ENCODE measurements around the gene TCF4. TPM values are rescaled to one million over a fixed set of nuclear protein-coding genes. Genes with fewer than 3 reads are reported as not detected.

TCF4 gene
- polyA plus RNA-seq, 1 of the 3 experiments (the other 2 are of a cell fraction) = 39.1 TPM

DNA sequence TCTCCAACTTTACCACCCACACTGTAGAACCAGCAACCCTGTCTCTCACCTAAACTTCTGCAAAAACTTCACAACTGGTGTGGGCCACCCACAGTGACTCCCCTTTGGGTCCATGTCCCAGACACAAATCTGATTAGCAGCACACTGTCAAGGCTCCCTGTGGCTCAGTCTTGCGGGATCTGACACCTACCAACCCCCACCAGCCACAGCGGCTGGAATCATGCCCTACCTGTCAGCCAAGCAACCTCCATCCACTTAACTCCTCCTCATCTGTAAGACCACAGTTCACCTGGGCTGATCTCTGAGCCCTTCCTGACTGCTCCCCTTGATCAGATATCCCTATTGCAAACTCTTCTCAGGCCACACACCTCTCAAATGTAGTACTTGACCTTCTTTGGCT is 14.6 kb downstream of the TCF4 start:
- TF ChIP-seq SMC3 (IDR thresholded peaks at IDR 0.05; ENCODE audit: low read depth, low read length) (no peak), POLR2AphosphoS5 (IDR thresholded peaks at IDR 0.05; ENCODE audit: low read depth, low read length) (no peak), FOXJ3 (CRISPR knock-in tag; IDR thresholded peaks at IDR 0.05) (no peak), EP300 (IDR thresholded peaks at IDR 0.05; ENCODE audit: borderline replicate concordance in 1 of 2, low read depth in 1 of 2, low read length in 1 of 2) (no peak), GABPA (IDR thresholded peaks at IDR 0.05; ENCODE audit: low read depth) (no peak), SIN3A (IDR thresholded peaks at IDR 0.05; ENCODE audit: borderline replicate concordance, low read depth, low read length) (no peak), RFX5 (IDR thresholded peaks at IDR 0.05; ENCODE audit: low read length) (no peak)
- TF ChIP-seq, protein P1, sequence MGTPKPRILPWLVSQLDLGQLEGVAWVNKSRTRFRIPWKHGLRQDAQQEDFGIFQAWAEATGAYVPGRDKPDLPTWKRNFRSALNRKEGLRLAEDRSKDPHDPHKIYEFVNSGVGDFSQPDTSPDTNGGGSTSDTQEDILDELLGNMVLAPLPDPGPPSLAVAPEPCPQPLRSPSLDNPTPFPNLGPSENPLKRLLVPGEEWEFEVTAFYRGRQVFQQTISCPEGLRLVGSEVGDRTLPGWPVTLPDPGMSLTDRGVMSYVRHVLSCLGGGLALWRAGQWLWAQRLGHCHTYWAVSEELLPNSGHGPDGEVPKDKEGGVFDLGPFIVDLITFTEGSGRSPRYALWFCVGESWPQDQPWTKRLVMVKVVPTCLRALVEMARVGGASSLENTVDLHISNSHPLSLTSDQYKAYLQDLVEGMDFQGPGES (IDR thresholded peaks at IDR 0.05; ENCODE audit: low read depth, low read length) = no peak
- WGBS (ENCODE audit: low lambda C conversion rate) = 89% methylated on average over 2 of the region's 2 CpGs
- peaks cover 23% of the 10 kb centered on the region in 2 experiments for H3K36me3 ChIP-seq (replicated peaks in 1 of 2; ENCODE audit: control insufficient read depth in 1 of 2, insufficient read depth in 2 of 2, low read length in 1 of 2)
- no peak overlapping the region for H3K4me2 ChIP-seq
- no peaks in the 10 kb centered on the region for H4K20me1 ChIP-seq (ENCODE audit: insufficient read depth)
- no peak overlapping the region for H3K27ac ChIP-seq (ENCODE audit: low read depth in 2 of 2, low read length in 1 of 2)
- peaks cover 4% of the 10 kb centered on the region for H3F3A ChIP-seq (replicated peaks; ENCODE audit: insufficient read depth)
- CTCF ChIA-PET = no interaction called here
- H2AFZ ChIP-seq (ENCODE audit: low read depth) = no peak overlapping the region
- H3K4me1 ChIP-seq (ENCODE audit: control insufficient read depth in 1 of 2, insufficient read depth in 2 of 2, low read depth in 1 of 2, low read length in 1 of 2) = peaks cover 0 to 7% of the 10 kb centered on the region in 2 experiments; a peak in 2 of 4 replicates
- no peaks in the 10 kb centered on the region for H3K9me3 ChIP-seq
- POLR2A ChIA-PET = no interaction called here
- H3K27me3 ChIP-seq (ENCODE audit: insufficient read depth) = no peaks in the 10 kb centered on the region
- no peak overlapping the region for H3K4me3 ChIP-seq (ENCODE audit: low read depth in 2 of 2, low read length in 1 of 2)
- no peaks in the 10 kb centered on the region for H3K9me2 ChIP-seq
- DNase-seq = no peak
- no peak overlapping the region for H3K9ac ChIP-seq
- H3K79me2 ChIP-seq (ENCODE audit: insufficient read depth) = peaks cover 90% of the 10 kb centered on the region

DNA sequence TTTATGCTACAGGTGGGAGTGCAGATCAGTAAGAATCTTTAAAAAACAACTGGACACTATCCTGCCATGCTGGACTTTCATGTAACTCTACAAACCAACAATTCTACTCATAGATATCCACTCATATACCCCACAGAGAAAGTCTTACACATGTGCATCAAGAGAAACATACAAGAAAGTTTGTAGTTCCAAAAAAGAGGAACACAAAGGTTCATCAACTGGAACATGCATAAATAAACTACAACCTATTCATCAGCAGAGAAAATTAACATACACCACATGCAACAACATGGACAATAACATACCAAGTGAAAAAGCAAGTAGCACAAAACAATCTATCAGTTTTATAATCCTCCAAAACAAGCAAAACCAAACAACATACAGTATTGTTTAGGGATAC is 17.0 kb downstream of the TCF4 start:
- Histone ChIP-seq H3K4me3 (ENCODE audit: low read depth in 2 of 2, low read length in 1 of 2) (no peak overlapping the region), H3K9me2 (no peaks in the 10 kb centered on the region), H3K9ac (no peak overlapping the region), H2AFZ (ENCODE audit: low read depth) (no peak overlapping the region), H3K9me3 (0 out of 2 replicates have a peak, but pooled peaks cover 5% of the 10 kb centered on the region), H3K27ac (ENCODE audit: low read depth in 2 of 2, low read length in 1 of 2) (no peak overlapping the region), H3F3A (replicated peaks; ENCODE audit: insufficient read depth) (peaks cover 4% of the 10 kb centered on the region), H4K20me1 (ENCODE audit: insufficient read depth) (no peaks in the 10 kb centered on the region), H3K27me3 (ENCODE audit: insufficient read depth) (no peaks in the 10 kb centered on the region), H3K36me3 (replicated peaks in 1 of 2; ENCODE audit: control insufficient read depth in 1 of 2, insufficient read depth in 2 of 2, low read length in 1 of 2) (peaks cover 26 to 28% of the 10 kb centered on the region in 2 experiments), H3K4me2 (no peak overlapping the region), H3K79me2 (ENCODE audit: insufficient read depth) (peaks cover 88% of the 10 kb centered on the region), H3K4me1 (ENCODE audit: control insufficient read depth in 1 of 2, insufficient read depth in 2 of 2, low read depth in 1 of 2, low read length in 1 of 2) (peaks cover 0 to 3% of the 10 kb centered on the region in 2 experiments; a peak in 1 of 4 replicates)
- TF ChIP-seq TAF1 (IDR thresholded peaks at IDR 0.05; ENCODE audit: borderline replicate concordance, low read depth, low read length) = no peak
- TF ChIP-seq, protein P2, sequence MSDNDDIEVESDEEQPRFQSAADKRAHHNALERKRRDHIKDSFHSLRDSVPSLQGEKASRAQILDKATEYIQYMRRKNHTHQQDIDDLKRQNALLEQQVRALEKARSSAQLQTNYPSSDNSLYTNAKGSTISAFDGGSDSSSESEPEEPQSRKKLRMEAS (IDR thresholded peaks at IDR 0.05; ENCODE audit: low read depth) = no peak
- no peak for TF ChIP-seq FOXM1 (IDR thresholded peaks at IDR 0.05; ENCODE audit: low read depth)
- TF ChIP-seq GATA2 (CRISPR knock-in tag; IDR thresholded peaks at IDR 0.05) = no peak
- no peak for TF ChIP-seq FOSL2 (IDR thresholded peaks at IDR 0.05; ENCODE audit: borderline replicate concordance, low read depth)
- no peak for TF ChIP-seq SMC3 (IDR thresholded peaks at IDR 0.05; ENCODE audit: low read depth, low read length)
- TF ChIP-seq TEAD4 (IDR thresholded peaks at IDR 0.05; ENCODE audit: borderline replicate concordance, insufficient read depth) = no peak
- no peak for TF ChIP-seq RAD21 (IDR thresholded peaks at IDR 0.05; ENCODE audit: low read length)
- TF ChIP-seq CHD2 (IDR thresholded peaks at IDR 0.05; ENCODE audit: low read length, partially characterized antibody) = no peak
- no peak for TF ChIP-seq POLR2AphosphoS5 (IDR thresholded peaks at IDR 0.05; ENCODE audit: low read depth, low read length)
- no peak for TF ChIP-seq NFIC (IDR thresholded peaks at IDR 0.05; ENCODE audit: borderline replicate concordance)
- TF ChIP-seq EZH2phosphoT487 (IDR thresholded peaks at IDR 0.05; ENCODE audit: borderline replicate concordance, low read depth) = no peak
- TF ChIP-seq, protein P3, sequence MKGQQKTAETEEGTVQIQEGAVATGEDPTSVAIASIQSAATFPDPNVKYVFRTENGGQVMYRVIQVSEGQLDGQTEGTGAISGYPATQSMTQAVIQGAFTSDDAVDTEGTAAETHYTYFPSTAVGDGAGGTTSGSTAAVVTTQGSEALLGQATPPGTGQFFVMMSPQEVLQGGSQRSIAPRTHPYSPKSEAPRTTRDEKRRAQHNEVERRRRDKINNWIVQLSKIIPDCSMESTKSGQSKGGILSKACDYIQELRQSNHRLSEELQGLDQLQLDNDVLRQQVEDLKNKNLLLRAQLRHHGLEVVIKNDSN (IDR thresholded peaks at IDR 0.05; ENCODE audit: borderline replicate concordance, low read depth) = no peak
- TF ChIP-seq, protein P4, sequence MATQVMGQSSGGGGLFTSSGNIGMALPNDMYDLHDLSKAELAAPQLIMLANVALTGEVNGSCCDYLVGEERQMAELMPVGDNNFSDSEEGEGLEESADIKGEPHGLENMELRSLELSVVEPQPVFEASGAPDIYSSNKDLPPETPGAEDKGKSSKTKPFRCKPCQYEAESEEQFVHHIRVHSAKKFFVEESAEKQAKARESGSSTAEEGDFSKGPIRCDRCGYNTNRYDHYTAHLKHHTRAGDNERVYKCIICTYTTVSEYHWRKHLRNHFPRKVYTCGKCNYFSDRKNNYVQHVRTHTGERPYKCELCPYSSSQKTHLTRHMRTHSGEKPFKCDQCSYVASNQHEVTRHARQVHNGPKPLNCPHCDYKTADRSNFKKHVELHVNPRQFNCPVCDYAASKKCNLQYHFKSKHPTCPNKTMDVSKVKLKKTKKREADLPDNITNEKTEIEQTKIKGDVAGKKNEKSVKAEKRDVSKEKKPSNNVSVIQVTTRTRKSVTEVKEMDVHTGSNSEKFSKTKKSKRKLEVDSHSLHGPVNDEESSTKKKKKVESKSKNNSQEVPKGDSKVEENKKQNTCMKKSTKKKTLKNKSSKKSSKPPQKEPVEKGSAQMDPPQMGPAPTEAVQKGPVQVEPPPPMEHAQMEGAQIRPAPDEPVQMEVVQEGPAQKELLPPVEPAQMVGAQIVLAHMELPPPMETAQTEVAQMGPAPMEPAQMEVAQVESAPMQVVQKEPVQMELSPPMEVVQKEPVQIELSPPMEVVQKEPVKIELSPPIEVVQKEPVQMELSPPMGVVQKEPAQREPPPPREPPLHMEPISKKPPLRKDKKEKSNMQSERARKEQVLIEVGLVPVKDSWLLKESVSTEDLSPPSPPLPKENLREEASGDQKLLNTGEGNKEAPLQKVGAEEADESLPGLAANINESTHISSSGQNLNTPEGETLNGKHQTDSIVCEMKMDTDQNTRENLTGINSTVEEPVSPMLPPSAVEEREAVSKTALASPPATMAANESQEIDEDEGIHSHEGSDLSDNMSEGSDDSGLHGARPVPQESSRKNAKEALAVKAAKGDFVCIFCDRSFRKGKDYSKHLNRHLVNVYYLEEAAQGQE (IDR thresholded peaks at IDR 0.05; ENCODE audit: low read depth, low read length) = no peak
- no peak for TF ChIP-seq NRF1 (IDR thresholded peaks at IDR 0.05; ENCODE audit: low read depth, low read length)
- TF ChIP-seq, protein P5, sequence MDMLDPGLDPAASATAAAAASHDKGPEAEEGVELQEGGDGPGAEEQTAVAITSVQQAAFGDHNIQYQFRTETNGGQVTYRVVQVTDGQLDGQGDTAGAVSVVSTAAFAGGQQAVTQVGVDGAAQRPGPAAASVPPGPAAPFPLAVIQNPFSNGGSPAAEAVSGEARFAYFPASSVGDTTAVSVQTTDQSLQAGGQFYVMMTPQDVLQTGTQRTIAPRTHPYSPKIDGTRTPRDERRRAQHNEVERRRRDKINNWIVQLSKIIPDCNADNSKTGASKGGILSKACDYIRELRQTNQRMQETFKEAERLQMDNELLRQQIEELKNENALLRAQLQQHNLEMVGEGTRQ (IDR thresholded peaks at IDR 0.05; ENCODE audit: borderline replicate concordance, low read depth, low read length) = no peak
- TF ChIP-seq SIN3A (IDR thresholded peaks at IDR 0.05; ENCODE audit: borderline replicate concordance, low read depth, low read length) = no peak
- ChIA-PET POLR2A (no interaction called here), CTCF (no interaction called here)
- no peak for DNase-seq
